NCI-H69 (cell line): ENCODE measurements around the gene DAZ4.
"Not testable (repeated sequence)": the region's sequence is repeated elsewhere in the genome, so short reads cannot be mapped to it uniquely, and the experiment has no call there.

Source experiments
- DNase-seq: peaks from one replicate; lab custom pipeline; 2025; lab: John Stamatoyannopoulos, UW

DAZ4 gene, protein sequence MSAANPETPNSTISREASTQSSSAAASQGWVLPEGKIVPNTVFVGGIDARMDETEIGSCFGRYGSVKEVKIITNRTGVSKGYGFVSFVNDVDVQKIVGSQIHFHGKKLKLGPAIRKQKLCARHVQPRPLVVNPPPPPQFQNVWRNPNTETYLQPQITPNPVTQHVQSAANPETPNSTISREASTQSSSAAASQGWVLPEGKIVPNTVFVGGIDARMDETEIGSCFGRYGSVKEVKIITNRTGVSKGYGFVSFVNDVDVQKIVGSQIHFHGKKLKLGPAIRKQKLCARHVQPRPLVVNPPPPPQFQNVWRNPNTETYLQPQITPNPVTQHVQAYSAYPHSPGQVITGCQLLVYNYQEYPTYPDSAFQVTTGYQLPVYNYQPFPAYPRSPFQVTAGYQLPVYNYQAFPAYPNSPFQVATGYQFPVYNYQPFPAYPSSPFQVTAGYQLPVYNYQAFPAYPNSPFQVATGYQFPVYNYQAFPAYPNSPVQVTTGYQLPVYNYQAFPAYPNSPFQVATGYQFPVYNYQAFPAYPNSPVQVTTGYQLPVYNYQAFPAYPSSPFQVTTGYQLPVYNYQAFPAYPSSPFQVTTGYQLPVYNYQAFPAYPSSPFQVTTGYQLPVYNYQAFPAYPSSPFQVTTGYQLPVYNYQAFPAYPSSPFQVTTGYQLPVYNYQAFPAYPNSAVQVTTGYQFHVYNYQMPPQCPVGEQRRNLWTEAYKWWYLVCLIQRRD

DNA sequence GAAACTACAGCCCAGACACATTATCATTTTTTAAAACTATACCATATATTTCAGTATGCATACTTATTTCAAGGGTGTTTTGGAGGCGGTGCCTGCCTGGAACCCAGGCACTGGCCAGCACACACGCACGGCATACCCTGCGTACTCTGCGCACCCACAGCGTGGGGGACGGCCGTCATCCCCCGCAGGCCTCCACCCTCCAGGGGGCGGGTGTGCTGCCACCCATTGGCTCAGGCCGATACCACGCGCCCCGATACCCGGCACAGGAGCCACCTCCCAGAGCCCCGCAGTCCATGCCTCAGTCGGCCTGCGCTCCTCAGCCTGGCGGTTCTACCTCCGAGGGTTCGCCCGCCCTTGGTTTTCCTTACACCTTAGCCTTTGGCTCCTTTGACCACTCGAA, at the start of gene DAZ4:
TSS of gene DAZ4 (plus strand) at position 301 of the 400 bp plus-strand sequence. CDS start 208 bp downstream, outside the sequence.
- not testable (repeated sequence) for DNase-seq

DNA sequence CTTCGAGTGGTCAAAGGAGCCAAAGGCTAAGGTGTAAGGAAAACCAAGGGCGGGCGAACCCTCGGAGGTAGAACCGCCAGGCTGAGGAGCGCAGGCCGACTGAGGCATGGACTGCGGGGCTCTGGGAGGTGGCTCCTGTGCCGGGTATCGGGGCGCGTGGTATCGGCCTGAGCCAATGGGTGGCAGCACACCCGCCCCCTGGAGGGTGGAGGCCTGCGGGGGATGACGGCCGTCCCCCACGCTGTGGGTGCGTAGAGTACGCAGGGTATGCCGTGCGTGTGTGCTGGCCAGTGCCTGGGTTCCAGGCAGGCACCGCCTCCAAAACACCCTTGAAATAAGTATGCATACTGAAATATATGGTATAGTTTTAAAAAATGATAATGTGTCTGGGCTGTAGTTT, 20.4 kb upstream of the DAZ4 start, which contains the start of gene DAZ3:
TSS of gene DAZ3 (minus strand) at position 101 of the 400 bp plus-strand sequence. CDS start 208 bp downstream, outside the sequence.
- DNase-seq, result not testable (repeated sequence)

DNA sequence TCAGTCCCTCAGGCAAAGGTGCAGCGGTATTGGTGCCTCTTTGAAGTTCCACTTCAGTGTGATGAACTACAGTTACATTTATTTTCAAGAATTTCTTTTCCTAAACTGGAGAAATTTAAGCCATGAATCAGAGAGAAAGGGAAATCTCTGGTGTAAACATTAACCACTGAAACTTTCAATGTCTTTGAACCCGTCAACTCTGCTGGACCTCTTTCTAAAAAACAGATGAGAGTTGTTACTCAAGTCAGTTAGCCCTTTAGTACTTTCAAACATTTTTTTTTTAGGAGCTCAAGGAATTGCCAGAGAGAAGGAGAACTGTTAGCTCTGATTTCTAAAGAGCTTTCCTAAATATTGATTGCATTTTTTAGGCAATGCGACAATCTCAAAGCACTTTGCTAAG, 11.9 kb upstream of the DAZ4 start:
- not testable (repeated sequence) for DNase-seq

DNA sequence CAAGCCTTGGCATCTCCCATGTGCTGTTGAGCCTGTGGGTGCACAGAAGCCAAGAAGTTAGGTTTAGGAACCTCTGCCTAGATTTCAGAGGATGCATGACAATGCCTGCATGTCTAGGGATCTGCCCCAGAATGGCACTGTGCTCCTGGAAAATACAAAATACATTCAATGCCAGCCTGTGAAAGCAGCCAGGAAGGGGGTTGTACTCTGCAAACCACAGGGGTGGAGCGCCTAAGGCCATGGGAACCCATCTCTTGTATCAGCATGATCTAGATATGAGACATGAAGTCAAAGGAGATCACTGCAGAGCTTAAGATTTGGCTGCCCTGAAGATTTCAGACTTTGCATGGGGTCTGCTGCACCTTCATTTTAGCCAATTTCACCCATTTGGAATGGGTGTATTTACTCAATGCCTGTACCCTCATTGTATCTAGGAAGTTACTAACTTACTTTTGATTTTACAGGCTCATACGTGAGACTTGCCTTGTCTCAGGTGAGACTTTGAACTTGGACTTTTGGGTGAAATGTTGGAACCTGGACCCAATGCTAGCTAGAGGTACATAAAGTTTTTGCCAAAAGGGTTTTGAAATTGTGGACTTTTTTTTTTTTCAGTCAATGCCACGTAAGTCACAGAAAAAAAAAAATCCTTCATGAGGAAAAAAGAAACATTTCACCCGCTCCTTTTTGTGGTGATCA, 9.4 kb upstream of the DAZ4 start:
- DNase-seq, result not testable (repeated sequence)

DNA sequence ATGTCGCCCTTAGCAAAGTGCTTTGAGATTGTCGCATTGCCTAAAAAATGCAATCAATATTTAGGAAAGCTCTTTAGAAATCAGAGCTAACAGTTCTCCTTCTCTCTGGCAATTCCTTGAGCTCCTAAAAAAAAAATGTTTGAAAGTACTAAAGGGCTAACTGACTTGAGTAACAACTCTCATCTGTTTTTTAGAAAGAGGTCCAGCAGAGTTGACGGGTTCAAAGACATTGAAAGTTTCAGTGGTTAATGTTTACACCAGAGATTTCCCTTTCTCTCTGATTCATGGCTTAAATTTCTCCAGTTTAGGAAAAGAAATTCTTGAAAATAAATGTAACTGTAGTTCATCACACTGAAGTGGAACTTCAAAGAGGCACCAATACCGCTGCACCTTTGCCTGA, 8.7 kb upstream of the DAZ4 start:
- not testable (repeated sequence) for DNase-seq
